HCT116 (cell line): ENCODE data around the gene MYOM1. TPM values are rescaled to one million over a fixed set of nuclear protein-coding genes. Genes with fewer than 3 reads are reported as not detected.

ENCODE experiments used
- ATAC-seq: fragments of 200-7000 bp; cut with Tn5 transposase; 2 replicates; pipeline ENCODE4 v1.9.1; 2020; ENCODE audit warnings: mild to moderate bottlenecking, moderate library complexity
- BruUV-seq: library from RNA; stranded (reverse); fragments of 400-500 nt; replicated peaks from 2 replicates; lab custom pipeline; 2021; lab: Mats Ljungman, UMichigan
- CTCF ChIA-PET: fragments of 300-600 bp; sonication (Branson Sonifier 250); formaldehyde crosslinking; loops from one replicate; lab custom pipeline; 2021; ENCODE audit warnings: antibody characterized with exemption; lab: Charles Lee
- POLR2A ChIA-PET: fragments of 300-600, 350-600 bp; sonication (Branson Sonifier 250); formaldehyde crosslinking; loops from one replicate; lab custom pipeline; 2021; ENCODE audit warnings: antibody characterized with exemption; lab: Charles Lee
- RAD21 ChIA-PET, 2 experiments: fragments of 300-600 bp; sonication (Branson Sonifier 250); formaldehyde crosslinking; loops; one replicate each; lab custom pipeline; 2023; ENCODE audit warnings: low total read pairs in 2 of 2; ENCODE audit not compliant: uncharacterized antibody in 2 of 2, unreplicated experiment in 2 of 2, low non-redundant PET in 1 of 2; lab: Charles Lee
- DNase-seq: peaks from one replicate; pipeline ENCODE4 v3.0.0-alpha.2; 2010; ENCODE audit warnings: low read depth, low spot score
- H2AFZ ChIP-seq: fragments of 200-600 bp; shearing (Covaris generic), sonication (generic); 2 replicates; pipeline ENCODE4 v1.6.1; 2017; ENCODE audit warnings: low read depth, mixed run types, mixed read lengths, antibody characterized with exemption, low read length; ENCODE audit not compliant: poor library complexity, severe bottlenecking
- H3K27ac ChIP-seq: 2 replicates; pipeline ENCODE4 v1.5.1; 2012; ENCODE audit warnings: low read depth, low read length
- H3K27me3 ChIP-seq: fragments of 200-600 bp; sonication (generic); 2 replicates; pipeline ENCODE4 v1.6.1; 2016; ENCODE audit warnings: mixed run types, low read length, mixed read lengths; ENCODE audit not compliant: insufficient read depth
- H3K36me3 ChIP-seq, 2 experiments: fragments of 200-500 bp in 1 of 2; fragments of 200-600 bp in 1 of 2; sonication (Bioruptor generic) in 1 of 2; sonication (generic) in 1 of 2; 2 replicates each; pipeline versions ENCODE4 v1.5.1 to v1.6.1; 2014 to 2016; ENCODE audit warnings: low read length in 2 of 2, inconsistent platforms in 1 of 2, mixed read lengths in 1 of 2, mixed run types in 1 of 2; ENCODE audit not compliant: insufficient read depth in 2 of 2, control insufficient read depth in 1 of 2
- H3K4me1 ChIP-seq, 2 experiments: fragments of 200-600 bp in 1 of 2; sonication (generic) in 1 of 2; 2 replicates each; pipeline versions ENCODE4 v1.5.1 to v1.6.1; 2012 to 2017; ENCODE audit warnings: low read length in 2 of 2, inconsistent platforms in 1 of 2, mild to moderate bottlenecking in 1 of 2, mixed read lengths in 1 of 2, mixed run types in 1 of 2, moderate library complexity in 1 of 2; ENCODE audit not compliant: insufficient read depth in 2 of 2, control insufficient read depth in 1 of 2
- H3K4me2 ChIP-seq: fragments of 200-600 bp; sonication (generic); 2 replicates; pipeline ENCODE4 v1.6.1; 2017; ENCODE audit warnings: mixed run types, low read length, mixed read lengths
- H3K4me3 ChIP-seq, 2 experiments: fragments of 200-600 bp in 1 of 2; sonication (generic) in 1 of 2; replicated peaks in 1 of 2; 2 replicates each; pipeline ENCODE4 v1.5.1; 2011 to 2016; ENCODE audit warnings: low read length in 2 of 2, control low read depth in 1 of 2, low read depth in 1 of 2, mild to moderate bottlenecking in 1 of 2, mixed read lengths in 1 of 2, mixed run types in 1 of 2
- H3K79me2 ChIP-seq: fragments of 200-600 bp; sonication (generic); 2 replicates; pipeline ENCODE4 v1.6.1; 2017; ENCODE audit warnings: mild to moderate bottlenecking, mixed run types, low read length, moderate library complexity, mixed read lengths; ENCODE audit not compliant: insufficient read depth
- H3K9ac ChIP-seq: fragments of 200-600 bp; sonication (generic); 2 replicates; pipeline ENCODE4 v1.6.1; 2016; ENCODE audit warnings: low read length, mixed read lengths
- H3K9me2 ChIP-seq: fragments of 200-600 bp; sonication (generic), shearing (Covaris generic); 2 replicates; pipeline ENCODE4 v1.6.1; 2017; ENCODE audit warnings: mixed run types, mild to moderate bottlenecking, moderate library complexity; ENCODE audit not compliant: insufficient read depth
- H3K9me3 ChIP-seq, 2 experiments: fragments of 200-500 bp in 1 of 2; fragments of 200-600 bp in 1 of 2; sonication (Bioruptor generic) in 1 of 2; sonication (generic) in 1 of 2; 2 replicates each; pipeline ENCODE4 v1.6.1; 2014 to 2017; ENCODE audit warnings: low read length in 2 of 2, mixed read lengths in 2 of 2, inconsistent platforms in 1 of 2, low read depth in 1 of 2, mild to moderate bottlenecking in 1 of 2, mixed run types in 1 of 2, moderate library complexity in 1 of 2; ENCODE audit not compliant: control insufficient read depth in 1 of 2, insufficient read depth in 1 of 2
- H4K20me1 ChIP-seq: fragments of 200-600 bp; sonication (generic), shearing (Covaris generic); 2 replicates; pipeline ENCODE4 v1.6.1; 2017; ENCODE audit warnings: mixed run types, mild to moderate bottlenecking, moderate library complexity; ENCODE audit not compliant: insufficient read depth
- ATF3 ChIP-seq: IDR thresholded peaks from 2 replicates; pipeline ENCODE4 v1.6.1; 2012
- CEBPB ChIP-seq: IDR thresholded peaks from 2 replicates; pipeline ENCODE4 v1.6.1; 2012; ENCODE audit warnings: low read depth
- EZH2 ChIP-seq: fragments of 200-600 bp; sonication (generic); IDR thresholded peaks from 2 replicates; pipeline ENCODE4 v1.6.1; 2017; ENCODE audit warnings: antibody characterized with exemption, mixed run types
- EZH2phosphoT487 ChIP-seq: fragments of 200-600 bp; IDR thresholded peaks from 2 replicates; pipeline ENCODE4 v1.6.1; 2018; ENCODE audit warnings: antibody characterized with exemption, borderline replicate concordance
- FOSL1 ChIP-seq: IDR thresholded peaks from 2 replicates; pipeline ENCODE4 v1.6.1; 2012; ENCODE audit warnings: low read depth
- POLR2A ChIP-seq: IDR thresholded peaks from 2 replicates; pipeline ENCODE4 v1.7.0; 2011; ENCODE audit warnings: borderline replicate concordance; ENCODE audit not compliant: insufficient read depth, insufficient read length; ENCODE audit errors: extremely low read depth
- POLR2AphosphoS5 ChIP-seq: IDR thresholded peaks from 2 replicates; pipeline ENCODE4 v1.6.1; 2011; ENCODE audit warnings: mild to moderate bottlenecking, low read depth, low read length, moderate library complexity
- REST ChIP-seq: IDR thresholded peaks from 2 replicates; pipeline ENCODE4 v1.6.1; 2012; ENCODE audit warnings: low read depth
- SIN3A ChIP-seq: IDR thresholded peaks from 2 replicates; pipeline ENCODE4 v1.6.1; 2012; ENCODE audit warnings: low read depth
- SRF ChIP-seq: IDR thresholded peaks from 2 replicates; pipeline ENCODE4 v1.6.1; 2012; ENCODE audit warnings: low read depth
- TCF7L2 ChIP-seq: IDR thresholded peaks from 2 replicates; pipeline ENCODE4 v1.7.0; 2011; ENCODE audit warnings: borderline replicate concordance, inconsistent platforms; ENCODE audit not compliant: insufficient read depth, insufficient read length; ENCODE audit errors: extremely low read depth
- ZNF274 ChIP-seq: fragments of 200-500 bp; sonication (Bioruptor generic); IDR thresholded peaks from 2 replicates; pipeline ENCODE4 v1.6.1; 2014; ENCODE audit warnings: mild to moderate bottlenecking, low read depth, low read length, inconsistent platforms
- intact Hi-C: fragments of 100-400 bp; cut with micrococcal nuclease; formaldehyde crosslinking; loops from 2 replicates; pipeline ENCODE4 v1.10.0; 2022
- total RNA-seq: library from RNA; stranded (reverse); gene quantifications from one replicate; pipeline ENCODE4 v1.2.1, GENCODE V29; 2021; ENCODE audit not compliant: unreplicated experiment
- TF ChIP-seq, protein P1 (sequence below): IDR thresholded peaks from 2 replicates; pipeline ENCODE4 v1.6.1; 2011; ENCODE audit warnings: mild to moderate bottlenecking, low read length, moderate library complexity; ENCODE audit not compliant: insufficient replicate concordance; ENCODE audit errors: extremely low read depth

Gene MYOM1
- total RNA-seq, 1 experiment from 2014 or later, result 0.52 TPM

- H3K9me3 ChIP-seq, result no peaks in the 10 kb centered on the region
- H3K4me1 ChIP-seq, result no peaks in the 10 kb centered on the region
- H4K20me1 ChIP-seq, result no peaks in the 10 kb centered on the region
- DNase-seq, result no peak
- intact Hi-C loops, result no loop called here
- H3K79me2 ChIP-seq, result no peaks in the 10 kb centered on the region
- ChIA-PET CTCF (no interaction called here), POLR2A (no interaction called here), RAD21 (no interaction called here)
- no peak overlapping the region for H3K4me2 ChIP-seq
- H2AFZ ChIP-seq, result no peak overlapping the region
- no peaks in the 10 kb centered on the region for H3K36me3 ChIP-seq
- H3K27ac ChIP-seq, result no peak overlapping the region
- BruUV-seq, result no TSS peak
- H3K9ac ChIP-seq, result no peak overlapping the region
- H3K9me2 ChIP-seq, result no peaks in the 10 kb centered on the region
- H3K27me3 ChIP-seq, result no peaks in the 10 kb centered on the region
- no peak overlapping the region for H3K4me3 ChIP-seq
- no peak for TF ChIP-seq SIN3A
- no peak for TF ChIP-seq FOSL1
- TF ChIP-seq, protein P1, sequence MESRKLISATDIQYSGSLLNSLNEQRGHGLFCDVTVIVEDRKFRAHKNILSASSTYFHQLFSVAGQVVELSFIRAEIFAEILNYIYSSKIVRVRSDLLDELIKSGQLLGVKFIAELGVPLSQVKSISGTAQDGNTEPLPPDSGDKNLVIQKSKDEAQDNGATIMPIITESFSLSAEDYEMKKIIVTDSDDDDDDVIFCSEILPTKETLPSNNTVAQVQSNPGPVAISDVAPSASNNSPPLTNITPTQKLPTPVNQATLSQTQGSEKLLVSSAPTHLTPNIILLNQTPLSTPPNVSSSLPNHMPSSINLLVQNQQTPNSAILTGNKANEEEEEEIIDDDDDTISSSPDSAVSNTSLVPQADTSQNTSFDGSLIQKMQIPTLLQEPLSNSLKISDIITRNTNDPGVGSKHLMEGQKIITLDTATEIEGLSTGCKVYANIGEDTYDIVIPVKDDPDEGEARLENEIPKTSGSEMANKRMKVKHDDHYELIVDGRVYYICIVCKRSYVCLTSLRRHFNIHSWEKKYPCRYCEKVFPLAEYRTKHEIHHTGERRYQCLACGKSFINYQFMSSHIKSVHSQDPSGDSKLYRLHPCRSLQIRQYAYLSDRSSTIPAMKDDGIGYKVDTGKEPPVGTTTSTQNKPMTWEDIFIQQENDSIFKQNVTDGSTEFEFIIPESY, result no peak
- TF ChIP-seq SRF, result no peak
- TF ChIP-seq ZNF274, result no peak
- no peak for TF ChIP-seq TCF7L2
- TF ChIP-seq EZH2phosphoT487, result no peak
- TF ChIP-seq POLR2AphosphoS5, result no peak
- TF ChIP-seq EZH2, result no peak
- no peak for TF ChIP-seq POLR2A
- TF ChIP-seq ATF3, result no peak
- no peak for TF ChIP-seq CEBPB
- TF ChIP-seq REST, result no peak
- peak; percentile 42; the same call in 1 of the 2 replicates for ATAC-seq
Observed at GRCh38 chr18:3148930-3149535, 70.7 kb downstream of the MYOM1 start.
